PC-9 (cell line): Measurements from ENCODE around the gene SAMD13. TPM values are rescaled to one million over a fixed set of nuclear protein-coding genes. Genes with fewer than 3 reads are reported as not detected.

ENCODE experiments used
- BruUV-seq: library from RNA; stranded (reverse); fragments of 400-500 nt; replicated peaks from 2 replicates; lab custom pipeline; 2021; lab: Mats Ljungman, UMichigan
- CTCF ChIA-PET: fragments of 300-600 bp; sonication (Branson Sonifier 250); formaldehyde crosslinking; loops from one replicate; lab custom pipeline; 2022; ENCODE audit warnings: antibody characterized with exemption; lab: Charles Lee
- POLR2A ChIA-PET: fragments of 300-600 bp; sonication (Branson Sonifier 250); formaldehyde crosslinking; loops from one replicate; lab custom pipeline; 2022; ENCODE audit warnings: antibody characterized with exemption; ENCODE audit not compliant: unreplicated experiment; lab: Charles Lee
- DNase-seq, 2 experiments: peaks; one replicate each; pipeline versions ENCODE4 v3.0.0 to v3.0.0-alpha.2; 2015 to 2022; ENCODE audit warnings: mixed read lengths in 1 of 2
- H2AFZ ChIP-seq: fragments of 200-600 bp; sonication (generic); 2 replicates; pipeline ENCODE4 v1.8.1; 2017; ENCODE audit warnings: antibody characterized with exemption
- H3F3A ChIP-seq: fragments of 200-600 bp; sonication (generic); 2 replicates; pipeline ENCODE4 v1.8.1; 2017; ENCODE audit warnings: antibody characterized with exemption, mild to moderate bottlenecking, low read depth; ENCODE audit not compliant: insufficient read depth
- H3K27ac ChIP-seq: fragments of 200-600 bp; sonication (generic); 2 replicates; pipeline ENCODE4 v1.6.1; 2016; ENCODE audit warnings: mixed run types
- H3K27me3 ChIP-seq: fragments of 200-600 bp; sonication (generic); 2 replicates; pipeline ENCODE4 v1.6.1; 2016; ENCODE audit warnings: low read depth, mixed run types; ENCODE audit not compliant: insufficient read depth
- H3K36me3 ChIP-seq: fragments of 200-600 bp; sonication (generic); 2 replicates; pipeline ENCODE4 v1.6.1; 2016; ENCODE audit warnings: low read depth, mixed run types
- H3K4me1 ChIP-seq: fragments of 200-600 bp; sonication (generic); replicated peaks from 2 replicates; pipeline ENCODE4 v1.6.1; 2016; ENCODE audit warnings: mixed run types; ENCODE audit not compliant: insufficient read depth
- H3K4me2 ChIP-seq: fragments of 200-600 bp; sonication (generic); 2 replicates; pipeline ENCODE4 v1.6.1; 2017; ENCODE audit warnings: mixed run types
- H3K4me3 ChIP-seq: fragments of 200-600 bp; sonication (generic); 2 replicates; pipeline ENCODE4 v1.6.1; 2016; ENCODE audit warnings: mixed run types
- H3K79me2 ChIP-seq: fragments of 200-600 bp; sonication (generic); 2 replicates; pipeline ENCODE4 v1.6.1; 2017; ENCODE audit warnings: low read depth, mixed run types
- H3K9me2 ChIP-seq: fragments of 200-600 bp; sonication (generic); 2 replicates; pipeline ENCODE4 v1.8.1; 2017; ENCODE audit warnings: mild to moderate bottlenecking; ENCODE audit not compliant: insufficient read depth
- H3K9me3 ChIP-seq: fragments of 200-600 bp; sonication (generic); 2 replicates; pipeline ENCODE4 v1.8.1; 2016; ENCODE audit warnings: low read depth; ENCODE audit not compliant: insufficient read depth
- H4K20me1 ChIP-seq: fragments of 200-600 bp; sonication (generic); 2 replicates; pipeline ENCODE4 v1.8.1; 2017; ENCODE audit not compliant: insufficient read depth
- CTCF ChIP-seq: fragments of 200-600 bp; sonication (generic); conservative IDR thresholded peaks from 2 replicates; pipeline ENCODE4 v1.6.1; 2017; ENCODE audit warnings: mixed run types, antibody characterized with exemption, mild to moderate bottlenecking, moderate library complexity
- EZH2 ChIP-seq: fragments of 200-600 bp; sonication (generic); IDR thresholded peaks from 2 replicates; pipeline ENCODE4 v1.8.0; 2017; ENCODE audit warnings: antibody characterized with exemption, low read depth
- intact Hi-C: fragments of 100-400 bp; cut with micrococcal nuclease; formaldehyde crosslinking; loops from one replicate; pipeline ENCODE4 v1.10.0; 2022; ENCODE audit not compliant: unreplicated experiment
- total RNA-seq: library from RNA; stranded (reverse); gene quantifications from 2 replicates; pipeline ENCODE4 v1.2.3, GENCODE V29; 2021

The SAMD13 gene
- total RNA-seq, 1 experiment from 2014 or later, result 2.5 TPM

GRCh38 chr1:84370266-84370665, 68.8 kb downstream of the SAMD13 start:
- Histone ChIP-seq H4K20me1 (no peaks in the 10 kb centered on the region), H3K4me3 (no peak overlapping the region), H3K79me2 (no peaks in the 10 kb centered on the region), H3K9me3 (no peaks in the 10 kb centered on the region), H3K4me2 (no peak overlapping the region), H3K27ac (no peak overlapping the region), H3K4me1 (peaks cover 13% of the 10 kb centered on the region), H2AFZ (no peak overlapping the region), H3F3A (peaks cover 11% of the 10 kb centered on the region), H3K27me3 (no peaks in the 10 kb centered on the region), H3K36me3 (no peaks in the 10 kb centered on the region), H3K9me2 (no peaks in the 10 kb centered on the region)
- intact Hi-C loops, result no loop called here
- no TSS peak for BruUV-seq
- ChIA-PET POLR2A (no interaction called here), CTCF (no interaction called here)
- no peak for DNase-seq
- no peak for TF ChIP-seq CTCF
- TF ChIP-seq EZH2, result no peak

GRCh38 chr1:84370831-84371394, 69.4 kb downstream of the SAMD13 start:
- CTCF ChIA-PET, result no interaction called here
- DNase-seq, result no peak
- BruUV-seq, result no TSS peak
- no peak for TF ChIP-seq CTCF
- TF ChIP-seq EZH2, result no peak
- H4K20me1 ChIP-seq, result no peaks in the 10 kb centered on the region
- intact Hi-C loops, result no loop called here
- H3K4me1 ChIP-seq, result peaks cover 9% of the 10 kb centered on the region
- no peaks in the 10 kb centered on the region for H3K27me3 ChIP-seq
- no peak overlapping the region for H3K4me3 ChIP-seq
- no peaks in the 10 kb centered on the region for H3K9me3 ChIP-seq
- H3K9me2 ChIP-seq, result no peaks in the 10 kb centered on the region
- H3F3A ChIP-seq, result peaks cover 7% of the 10 kb centered on the region; the same call in 1 of the 2 replicates
- no peaks in the 10 kb centered on the region for H3K36me3 ChIP-seq
- H3K4me2 ChIP-seq, result no peak overlapping the region
- H3K79me2 ChIP-seq, result no peaks in the 10 kb centered on the region
- H2AFZ ChIP-seq, result no peak overlapping the region
- POLR2A ChIA-PET, result no interaction called here
- no peak overlapping the region for H3K27ac ChIP-seq

GRCh38 chr1:84373436-84374141, 72.1 kb downstream of the SAMD13 start:
- H3K79me2 ChIP-seq, result no peaks in the 10 kb centered on the region
- no peaks in the 10 kb centered on the region for H3K4me1 ChIP-seq
- intact Hi-C loops, result no loop called here
- ChIA-PET CTCF (no interaction called here), POLR2A (no interaction called here)
- no peak overlapping the region for H3K4me2 ChIP-seq
- no peaks in the 10 kb centered on the region for H4K20me1 ChIP-seq
- no peak overlapping the region for H2AFZ ChIP-seq
- no peak for DNase-seq
- H3K27ac ChIP-seq, result no peak overlapping the region
- H3K27me3 ChIP-seq, result no peaks in the 10 kb centered on the region
- no peaks in the 10 kb centered on the region for H3F3A ChIP-seq
- no peak overlapping the region for H3K4me3 ChIP-seq
- H3K9me2 ChIP-seq, result no peaks in the 10 kb centered on the region
- no peak for TF ChIP-seq EZH2
- TF ChIP-seq CTCF, result no peak
- no TSS peak for BruUV-seq
- no peaks in the 10 kb centered on the region for H3K36me3 ChIP-seq
- no peaks in the 10 kb centered on the region for H3K9me3 ChIP-seq
